ENCODE results near the gene TMEM50B.
"Not testable (repeated sequence)": the region's sequence is repeated elsewhere in the genome, so short reads cannot be mapped to it uniquely, and the experiment has no call there.

Gene TMEM50B

GRCh38 chr21:33477066-33477465 lies 2.7 kb downstream of the TMEM50B start:
- DNase-seq: no peak

- no peak for DNase-seq
Observed at GRCh38 chr21:33473344-33473743, 6.4 kb downstream of the TMEM50B start.

- no peak for DNase-seq
Observed at GRCh38 chr21:33470701-33471100, 9.1 kb downstream of the TMEM50B start.

DNA sequence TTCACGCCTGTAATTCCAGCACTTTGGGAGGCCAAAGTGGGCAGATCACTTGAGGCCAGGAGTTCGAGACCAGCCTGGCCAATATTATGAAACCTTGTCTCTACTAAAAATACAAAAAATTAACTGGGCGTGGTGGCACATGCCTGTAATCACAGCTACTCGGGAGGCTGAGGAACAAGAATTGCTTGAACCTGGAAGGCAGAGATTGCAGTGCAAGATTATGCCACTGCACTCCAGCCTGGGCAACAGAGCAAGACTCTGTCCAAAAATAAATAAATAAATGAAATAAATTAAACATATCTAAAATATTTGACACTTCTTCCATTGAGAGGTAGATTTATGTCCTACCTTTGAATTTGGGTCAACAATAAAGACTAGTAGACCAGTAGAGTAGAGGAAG lies 10.6 kb downstream of the TMEM50B start:
- DNase-seq: not testable (repeated sequence)

GRCh38 chr21:33461538-33462250 lies 18.1 kb downstream of the TMEM50B start:
- DNase-seq: no peak

- DNase-seq: no peak
Observed at GRCh38 chr21:33458861-33459260, 20.9 kb downstream of the TMEM50B start.

DNA sequence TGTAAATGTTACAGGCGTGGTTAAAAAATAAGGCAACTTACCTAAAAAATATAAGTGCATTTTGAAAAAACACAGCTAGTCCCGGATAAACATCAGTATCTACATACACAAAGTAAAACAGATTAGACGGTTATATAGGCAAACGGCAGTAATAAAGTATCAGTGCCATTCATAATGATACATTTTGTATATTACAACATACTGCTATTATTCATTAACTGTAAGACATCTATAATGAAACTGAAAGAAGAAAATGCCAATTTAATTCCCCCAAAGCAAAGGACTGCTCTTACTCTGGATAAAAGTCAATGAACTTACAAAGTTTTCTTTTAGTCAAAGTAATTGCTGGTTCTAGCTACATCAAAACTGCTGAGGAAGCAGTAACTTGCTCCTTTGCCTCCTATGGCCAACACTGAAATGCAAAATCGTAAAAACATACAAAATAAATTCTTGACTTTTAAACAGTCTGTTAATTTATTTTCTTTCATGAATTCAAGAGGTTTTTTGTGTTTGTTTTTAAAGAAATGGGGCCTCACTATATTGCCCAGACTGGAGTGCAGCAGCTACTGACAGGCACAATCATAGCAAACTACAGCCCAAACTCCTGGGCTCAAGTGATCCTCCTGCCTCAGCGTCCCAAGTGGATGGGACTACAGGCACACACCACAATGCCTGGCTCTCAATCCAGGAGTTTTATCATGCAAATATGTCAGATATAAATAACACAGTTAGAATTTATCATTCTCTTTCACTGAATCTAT lies 23.9 kb downstream of the TMEM50B start:
- DNase-seq: no peak

DNA sequence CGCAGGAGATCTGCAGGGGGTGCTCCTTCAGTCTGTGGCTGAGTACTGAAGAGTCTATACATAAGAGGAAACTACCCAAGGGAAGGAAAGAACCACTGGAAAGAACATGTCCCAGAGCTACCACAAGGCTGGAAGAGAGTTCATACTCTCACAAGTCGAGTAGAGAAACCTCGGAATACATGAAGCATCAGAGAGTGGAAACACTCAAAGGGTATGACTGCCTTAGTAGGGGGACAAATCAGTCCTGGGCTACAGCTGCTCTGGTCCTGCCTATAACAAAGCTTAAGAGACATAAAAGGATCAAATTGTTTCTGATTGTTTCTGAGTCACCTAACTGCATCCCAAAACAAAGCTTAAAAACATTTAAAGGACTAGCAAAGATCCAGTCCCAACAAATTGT lies 27.4 kb downstream of the TMEM50B start:
- no peak for DNase-seq

DNA sequence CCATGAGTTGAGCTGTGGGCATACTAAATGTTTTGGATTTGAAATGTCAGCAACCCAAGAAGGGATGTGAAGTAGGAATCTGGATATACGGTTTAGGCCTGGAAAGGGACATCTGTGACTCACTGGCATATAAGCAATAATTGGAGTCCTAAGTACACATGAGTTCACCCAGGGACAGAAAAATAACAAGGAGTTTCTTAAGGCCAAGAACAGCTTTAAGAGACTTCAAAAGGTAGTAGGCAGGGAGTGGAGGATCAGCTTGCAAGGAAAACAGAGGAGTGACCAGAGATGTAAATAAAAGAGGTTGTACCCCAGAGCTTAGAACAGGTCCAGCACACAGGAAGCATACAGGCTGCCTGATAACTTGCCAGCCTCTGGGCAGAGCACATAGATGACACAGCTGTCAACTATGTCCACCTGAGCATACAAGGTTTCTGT lies 28.1 kb downstream of the TMEM50B start:
- DNase-seq: no peak

DNA sequence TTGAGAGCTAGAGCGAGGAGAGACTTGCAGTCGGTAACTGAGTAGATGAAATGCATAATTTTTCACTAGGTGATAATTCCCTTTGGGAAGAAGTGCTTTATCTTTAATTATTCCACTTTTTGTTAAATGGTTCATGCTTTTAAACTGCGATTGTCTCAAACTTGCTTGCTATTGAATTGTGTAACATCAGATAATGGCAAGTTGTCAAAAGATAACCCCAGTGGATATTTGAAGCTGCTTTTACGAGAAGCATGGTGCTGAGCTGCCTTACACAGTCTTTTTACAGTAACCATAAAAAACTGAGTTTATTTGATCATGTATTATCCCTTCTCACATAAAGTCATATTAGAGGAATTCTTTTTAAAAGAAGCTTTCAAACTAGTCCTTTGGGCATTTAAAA lies 30.2 kb downstream of the TMEM50B start:
- no peak for DNase-seq

GRCh38 chr21:33446620-33447019 lies 33.2 kb downstream of the TMEM50B start:
- DNase-seq: not testable (repeated sequence)

GRCh38 chr21:33444499-33444898 lies 35.3 kb downstream of the TMEM50B start:
- DNase-seq: no peak

DNA sequence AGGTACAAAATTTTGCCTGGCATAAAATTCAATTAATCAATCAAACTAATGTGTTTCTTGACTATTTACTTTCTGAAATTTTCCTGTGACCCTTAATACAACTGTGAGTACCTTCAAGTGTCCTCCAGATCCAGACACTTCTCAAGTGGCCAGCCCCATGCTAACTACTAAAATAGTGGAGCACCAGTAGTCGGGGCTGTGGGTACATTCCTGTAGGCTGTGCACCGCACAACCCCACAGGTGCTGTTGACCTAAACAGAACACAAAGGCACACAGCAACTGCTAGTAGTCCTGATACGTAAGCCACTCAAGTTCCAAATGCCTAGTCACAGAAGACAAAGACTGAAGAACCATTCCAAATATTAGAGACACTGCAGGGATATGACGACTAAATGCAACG lies 36.6 kb downstream of the TMEM50B start:
- DNase-seq: no peak

- no peak for DNase-seq
Observed at GRCh38 chr21:33441489-33442477, 38.0 kb downstream of the TMEM50B start.

GRCh38 chr21:33437140-33437539 lies 42.6 kb downstream of the TMEM50B start:
- no peak for DNase-seq

DNA sequence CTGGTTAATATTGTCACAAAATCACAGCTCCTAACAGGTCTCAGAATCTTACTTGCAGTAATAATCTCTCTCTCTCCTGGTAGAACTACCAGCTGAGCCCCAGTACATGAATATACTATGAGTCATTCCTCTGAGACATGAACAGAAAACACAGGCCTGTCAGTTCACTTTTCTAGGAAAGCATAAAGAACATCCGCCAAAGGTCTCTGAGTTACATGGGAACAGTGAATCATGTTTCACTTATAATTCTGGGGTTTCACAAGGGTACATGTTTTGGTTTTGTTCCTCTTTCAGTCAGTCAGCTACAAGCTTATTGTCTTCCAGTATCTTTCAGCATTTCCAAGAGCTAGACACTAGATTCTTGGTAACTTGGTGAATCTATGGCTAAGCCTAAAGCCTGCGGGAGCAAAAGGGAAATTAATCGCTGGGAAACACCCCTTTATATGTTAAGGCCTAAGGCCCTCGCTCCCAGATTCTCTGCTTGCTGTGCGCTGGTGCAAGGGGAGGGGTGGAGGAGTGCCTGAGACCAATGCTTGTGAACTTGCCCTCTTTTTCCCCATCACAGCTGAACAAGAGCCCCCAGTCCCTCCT lies 44.9 kb downstream of the TMEM50B start:
- no peak for DNase-seq

GRCh38 chr21:33433425-33434114 lies 46.2 kb downstream of the TMEM50B start:
- DNase-seq: no peak

- DNase-seq: no peak
Observed at GRCh38 chr21:33433001-33433400, 46.8 kb downstream of the TMEM50B start.

DNA sequence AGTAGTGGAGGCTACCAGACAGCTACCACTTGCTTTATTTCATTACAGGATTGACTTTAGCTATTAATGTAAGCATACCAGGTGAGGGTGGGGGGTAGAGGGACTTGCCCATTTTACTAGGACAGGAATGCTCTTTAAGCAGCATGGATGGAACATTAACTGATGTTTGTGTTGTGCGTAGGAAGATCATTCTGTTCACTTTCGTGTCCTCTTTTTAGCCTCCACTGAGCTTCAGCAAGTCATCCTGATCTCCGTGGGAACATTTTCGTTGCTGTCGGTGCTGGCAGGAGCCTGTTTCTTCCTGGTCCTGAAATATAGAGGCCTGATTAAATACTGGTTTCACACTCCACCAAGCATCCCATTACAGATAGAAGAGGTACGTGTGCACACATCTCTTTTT lies 47.3 kb downstream of the TMEM50B start:
- no peak for DNase-seq

- no peak for DNase-seq
Observed at GRCh38 chr21:33430858-33431257, 48.9 kb downstream of the TMEM50B start.

DNA sequence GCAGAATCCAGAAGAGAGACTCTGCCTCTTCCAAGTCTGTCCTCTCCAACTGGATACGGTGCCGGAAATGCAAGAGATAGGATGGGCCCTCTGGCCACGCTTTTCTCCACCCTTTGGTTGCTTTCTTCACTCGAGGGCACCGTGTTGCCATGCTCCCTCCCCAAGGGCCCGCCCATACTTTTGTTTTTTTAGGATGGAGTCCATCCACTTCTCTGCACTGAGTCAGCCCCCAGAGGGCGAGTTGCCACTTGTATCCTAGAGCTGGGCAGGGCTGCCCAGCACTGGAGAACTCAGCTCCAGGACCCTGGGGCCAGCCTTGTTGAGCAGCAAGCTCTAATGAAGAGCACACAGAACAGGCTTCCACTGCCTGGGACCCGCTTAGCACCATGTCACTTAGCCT lies 51.1 kb downstream of the TMEM50B start:
- no peak for DNase-seq

DNA sequence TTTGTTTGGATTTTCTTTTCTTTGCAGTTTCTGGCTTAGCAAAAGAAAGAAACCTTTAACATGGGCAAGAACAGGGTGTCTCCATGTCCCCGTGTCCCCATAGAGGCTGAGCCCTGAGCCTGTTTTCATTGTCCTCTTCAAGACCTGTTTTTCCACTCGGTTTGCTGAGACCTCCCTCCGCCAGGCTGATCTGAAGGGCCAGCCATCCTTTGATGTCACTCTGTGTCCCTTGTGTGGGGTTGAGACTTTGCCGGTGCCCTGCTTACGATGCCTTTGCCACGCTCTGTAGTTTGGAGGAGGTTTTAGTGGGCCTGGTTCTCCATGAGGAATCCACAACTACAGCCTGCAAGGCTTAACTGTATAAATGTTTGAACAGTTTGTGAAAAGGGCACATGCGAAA lies 52.7 kb downstream of the TMEM50B start:
- DNase-seq: no peak

Measured in activated CD4-positive, alpha-beta T cell treated with anti-CD3 and anti-CD28 coated beads, Interleukin-2, amount 50 U/mL, for 1 hour (primary cell).